Measurements from ENCODE around the gene ABCA9. TPM values are rescaled to one million over a fixed set of nuclear protein-coding genes. Genes with fewer than 3 reads are reported as not detected.
A peak's percentile ranks its signal among the peaks of the same experiment; 100 is the strongest.

Gene ABCA9
- total RNA-seq, 1 donor, result 23.2 TPM

GRCh38 chr17:69064476-69064875 lies 3.7 kb upstream of the ABCA9 start:
- no peaks in the 10 kb centered on the region for H3K79me2 ChIP-seq (ENCODE audit: insufficient read depth, low read length)
- no peak overlapping the region for H2AFZ ChIP-seq (ENCODE audit: low read length)
- no peak overlapping the region for H3K4me3 ChIP-seq (ENCODE audit: insufficient read depth, low read length)
- H4K20me1 ChIP-seq (ENCODE audit: insufficient read depth, low read length), result no peaks in the 10 kb centered on the region
- H3K36me3 ChIP-seq (ENCODE audit: insufficient read depth, low read length), result no peaks in the 10 kb centered on the region
- no peaks in the 10 kb centered on the region for H3K27me3 ChIP-seq (ENCODE audit: insufficient read depth, low read length)
- no peaks in the 10 kb centered on the region for H3K9me3 ChIP-seq (ENCODE audit: low read depth, low read length)
- no peak overlapping the region for H3K4me2 ChIP-seq (ENCODE audit: insufficient read depth, low read length)
- H3K27ac ChIP-seq (ENCODE audit: low read depth, low read length), result no peak overlapping the region
- peak; percentile 25 for DNase-seq (ENCODE audit: insufficient read length, low spot score, missing footprints)
- peaks cover 19% of the 10 kb centered on the region for H3K4me1 ChIP-seq (ENCODE audit: insufficient read depth, low read length)
- TF ChIP-seq CTCF (IDR thresholded peaks at IDR 0.05; ENCODE audit: extremely low read depth, low read depth, low read length), result no peak

DNA sequence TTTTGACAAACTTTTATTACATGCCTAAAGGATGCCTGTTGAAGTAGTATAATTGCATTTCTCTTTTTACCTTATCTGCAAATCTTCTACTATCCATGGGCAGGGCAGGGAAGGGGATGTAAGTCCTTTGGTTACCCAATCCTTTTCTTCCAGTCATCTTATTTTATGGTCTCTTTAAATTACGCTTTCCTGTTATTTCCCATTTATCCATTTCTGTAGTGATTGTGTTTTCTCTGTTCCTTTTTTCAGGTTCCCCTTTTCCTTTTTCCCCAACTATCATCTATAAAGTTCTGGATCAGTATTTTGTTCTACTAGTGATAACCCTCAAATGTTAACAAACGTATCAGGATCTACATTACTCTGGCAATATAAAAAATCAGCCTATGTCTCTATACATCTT lies 3.3 kb upstream of the ABCA9 start:
- Histone ChIP-seq H3K79me2 (ENCODE audit: insufficient read depth, low read length) (no peaks in the 10 kb centered on the region), H4K20me1 (ENCODE audit: insufficient read depth, low read length) (no peaks in the 10 kb centered on the region), H3K27me3 (ENCODE audit: insufficient read depth, low read length) (no peaks in the 10 kb centered on the region), H3K4me1 (ENCODE audit: insufficient read depth, low read length) (peaks cover 24% of the 10 kb centered on the region), H3K4me3 (ENCODE audit: insufficient read depth, low read length) (no peak overlapping the region), H2AFZ (ENCODE audit: low read length) (no peak overlapping the region), H3K27ac (ENCODE audit: low read depth, low read length) (no peak overlapping the region), H3K36me3 (ENCODE audit: insufficient read depth, low read length) (no peaks in the 10 kb centered on the region), H3K4me2 (ENCODE audit: insufficient read depth, low read length) (no peak overlapping the region), H3K9me3 (ENCODE audit: low read depth, low read length) (no peaks in the 10 kb centered on the region)
- TF ChIP-seq CTCF (IDR thresholded peaks at IDR 0.05; ENCODE audit: extremely low read depth, low read depth, low read length), result no peak
- no peak for DNase-seq (ENCODE audit: insufficient read length, low spot score, missing footprints)

DNA sequence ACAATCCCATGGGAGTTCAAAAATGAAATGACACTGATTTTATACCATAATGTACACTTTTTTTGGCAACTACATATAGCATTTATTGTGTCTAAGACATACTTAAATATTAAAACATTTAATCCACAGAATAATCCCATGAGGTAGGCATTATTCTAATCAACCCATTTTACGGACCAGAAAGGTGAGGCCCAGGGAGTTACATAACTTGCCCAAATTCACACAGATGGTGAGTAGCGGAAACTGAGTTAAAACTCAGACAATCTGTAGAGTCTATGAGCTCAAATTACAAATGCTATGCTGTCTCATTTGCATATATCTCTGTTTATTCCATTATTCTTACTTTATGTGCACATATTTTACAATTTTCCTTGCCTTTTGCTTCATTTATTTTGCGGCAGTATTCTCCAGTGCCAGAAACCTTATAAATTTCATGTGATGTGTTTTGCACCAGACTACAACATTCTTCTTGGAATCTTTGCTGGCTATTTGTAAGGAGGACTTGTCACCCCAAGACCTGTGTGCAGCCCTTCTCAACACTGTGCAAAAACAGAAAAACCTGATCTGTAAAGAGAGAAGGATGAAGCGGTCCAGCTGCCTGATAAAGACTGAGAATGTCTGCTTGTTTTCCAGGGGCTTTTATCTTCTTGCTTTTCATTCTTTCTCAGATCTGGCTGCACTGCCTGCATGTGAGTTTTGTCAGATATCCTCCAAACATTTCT lies 2.3 kb upstream of the ABCA9 start:
- Histone ChIP-seq H3K79me2 (ENCODE audit: insufficient read depth, low read length) (no peaks in the 10 kb centered on the region), H3K27ac (ENCODE audit: low read depth, low read length) (no peak overlapping the region), H3K4me3 (ENCODE audit: insufficient read depth, low read length) (no peak overlapping the region), H3K4me2 (ENCODE audit: insufficient read depth, low read length) (no peak overlapping the region), H3K9me3 (ENCODE audit: low read depth, low read length) (no peaks in the 10 kb centered on the region), H3K27me3 (ENCODE audit: insufficient read depth, low read length) (no peaks in the 10 kb centered on the region), H3K36me3 (ENCODE audit: insufficient read depth, low read length) (no peaks in the 10 kb centered on the region), H3K4me1 (ENCODE audit: insufficient read depth, low read length) (peaks cover 24% of the 10 kb centered on the region), H4K20me1 (ENCODE audit: insufficient read depth, low read length) (no peaks in the 10 kb centered on the region), H2AFZ (ENCODE audit: low read length) (peak overlapping the region; percentile 37)
- TF ChIP-seq CTCF (IDR thresholded peaks at IDR 0.05; ENCODE audit: extremely low read depth, low read depth, low read length), result no peak
- DNase-seq (ENCODE audit: insufficient read length, low spot score, missing footprints), result peak; percentile 6

DNA sequence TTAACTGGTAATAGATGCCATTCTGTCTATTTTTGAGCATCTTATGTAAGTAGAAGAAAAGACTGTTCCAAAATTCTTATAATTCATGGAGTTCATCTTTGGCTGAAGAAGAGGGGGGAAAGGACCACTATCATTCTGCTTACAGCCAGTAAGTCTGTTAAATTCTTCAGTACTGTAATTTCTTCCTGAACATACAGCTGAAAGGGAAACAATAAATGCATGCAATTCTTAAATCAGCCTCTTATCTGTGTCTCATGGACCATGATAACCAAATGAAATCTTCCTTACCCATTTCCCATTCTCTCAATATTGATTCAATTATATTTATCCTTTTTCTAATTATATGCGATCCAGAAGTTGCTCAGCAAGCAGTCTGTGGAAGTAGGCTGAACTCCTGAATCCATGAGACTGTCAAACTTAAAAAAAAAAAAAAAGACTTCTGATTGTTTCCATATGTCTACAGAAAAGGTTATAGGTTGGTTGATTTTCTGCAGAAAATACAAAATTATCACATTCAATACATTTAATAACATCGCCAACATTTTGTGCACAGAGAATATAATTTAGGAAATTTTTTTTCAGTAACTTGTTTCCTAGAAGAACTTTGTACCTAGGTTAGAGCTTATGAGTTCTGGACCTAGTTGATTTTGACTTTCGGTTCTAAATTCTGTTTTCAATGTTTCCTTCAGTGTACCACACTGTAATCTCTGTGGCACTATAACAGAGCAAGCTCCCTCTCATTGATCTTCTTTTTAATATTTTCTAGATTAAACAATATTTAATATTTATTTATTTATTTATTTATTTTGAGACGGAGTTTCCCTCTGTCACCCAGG lies 1.2 kb upstream of the ABCA9 start:
- peak; percentile 6 for DNase-seq (ENCODE audit: insufficient read length, low spot score, missing footprints)
- peaks cover 24% of the 10 kb centered on the region for H3K4me1 ChIP-seq (ENCODE audit: insufficient read depth, low read length)
- H3K4me3 ChIP-seq (ENCODE audit: insufficient read depth, low read length), result no peak overlapping the region
- H3K79me2 ChIP-seq (ENCODE audit: insufficient read depth, low read length), result no peaks in the 10 kb centered on the region
- H3K27me3 ChIP-seq (ENCODE audit: insufficient read depth, low read length), result no peaks in the 10 kb centered on the region
- no peak for TF ChIP-seq CTCF (IDR thresholded peaks at IDR 0.05; ENCODE audit: extremely low read depth, low read depth, low read length)
- no peaks in the 10 kb centered on the region for H4K20me1 ChIP-seq (ENCODE audit: insufficient read depth, low read length)
- H3K36me3 ChIP-seq (ENCODE audit: insufficient read depth, low read length), result no peaks in the 10 kb centered on the region
- H2AFZ ChIP-seq (ENCODE audit: low read length), result peak overlapping the region; percentile 0
- no peaks in the 10 kb centered on the region for H3K9me3 ChIP-seq (ENCODE audit: low read depth, low read length)
- no peak overlapping the region for H3K27ac ChIP-seq (ENCODE audit: low read depth, low read length)
- no peak overlapping the region for H3K4me2 ChIP-seq (ENCODE audit: insufficient read depth, low read length)

Measured in osteoblast (primary cell).